NB4 (cell line): Measurements from ENCODE around the gene SP2.

Source experiments
- DNase-seq: peaks from one replicate; pipeline ENCODE4 v3.0.0; 2010; ENCODE audit warnings: low read depth
- H3K4me3 ChIP-seq: one replicate; pipeline ENCODE4 v1.5.1; 2011; ENCODE audit warnings: mild to moderate bottlenecking, low read depth, low read length, moderate library complexity
- CTCF ChIP-seq: IDR thresholded peaks from one replicate; pipeline ENCODE4 v1.5.1; 2012; ENCODE audit warnings: low read depth, low read length
- MAX ChIP-seq: IDR thresholded peaks from 2 replicates; pipeline ENCODE4 v1.6.1; 2011; ENCODE audit warnings: low read depth, low read length
- MYC ChIP-seq: IDR thresholded peaks from 2 replicates; pipeline ENCODE4 v1.6.1; 2011; ENCODE audit warnings: low read depth, low read length
- POLR2A ChIP-seq: IDR thresholded peaks from 2 replicates; pipeline ENCODE4 v1.6.1; 2011; ENCODE audit warnings: mild to moderate bottlenecking; ENCODE audit not compliant: insufficient read length; ENCODE audit errors: extremely low read depth

SP2 gene

GRCh38 chr17:47966079-47966519 lies 70.1 kb downstream of the SP2 start:
- no peak overlapping the region for H3K4me3 ChIP-seq
- no peak for DNase-seq
- TF ChIP-seq POLR2A (no peak), MYC (no peak), MAX (no peak), CTCF (no peak)

GRCh38 chr17:47967607-47968252 lies 71.7 kb downstream of the SP2 start:
- no peak for DNase-seq
- no peak for TF ChIP-seq POLR2A
- TF ChIP-seq CTCF, result no peak
- no peak for TF ChIP-seq MAX
- H3K4me3 ChIP-seq, result no peak overlapping the region

GRCh38 chr17:47968836-47969235 lies 72.8 kb downstream of the SP2 start:
- H3K4me3 ChIP-seq, result no peak overlapping the region
- TF ChIP-seq POLR2A, result no peak
- no peak for TF ChIP-seq MAX
- TF ChIP-seq MYC, result no peak
- DNase-seq, result no peak

- TF ChIP-seq MYC (no peak), CTCF (no peak), POLR2A (no peak), MAX (no peak)
- DNase-seq, result no peak
- peak overlapping the region; percentile 32 for H3K4me3 ChIP-seq
These were observed 74.1 kb downstream of the SP2 start for GRCh38 chr17:47969930-47970724.

GRCh38 chr17:47970725-47971499 lies 74.9 kb downstream of the SP2 start, which contains the start of gene CDK5RAP3:
Gene CDK5RAP3, plus strand, starts transcription at chr17:47971113. Its CDS starts 34 bp downstream, at chr17:47971147.
- peak; percentile 99 for DNase-seq
- peak within 1 kb of the TSS; percentile 85 for H3K4me3 ChIP-seq
- TF ChIP-seq POLR2A (peak; percentile 87), CTCF (peak; percentile 75), MYC (peak; percentile 90), MAX (peak; percentile 91)

GRCh38 chr17:47973541-47973940 lies 77.5 kb downstream of the SP2 start:
- no peak for DNase-seq
- TF ChIP-seq MYC, result no peak
- no peak for TF ChIP-seq MAX
- TF ChIP-seq CTCF, result no peak
- TF ChIP-seq POLR2A, result no peak
- no peak overlapping the region for H3K4me3 ChIP-seq
